Measurements from ENCODE around the gene FCER1A.

Gene FCER1A

GRCh38 chr1:159352436-159352835 is 50.3 kb downstream of the FCER1A start:
- peak; percentile 28 to 34 for DNase-seq
